ENCODE data around the gene DPP6.
"Not testable (repeated sequence)": the region's sequence is repeated elsewhere in the genome, so short reads cannot be mapped to it uniquely, and the experiment has no call there.

Gene DPP6

DNA sequence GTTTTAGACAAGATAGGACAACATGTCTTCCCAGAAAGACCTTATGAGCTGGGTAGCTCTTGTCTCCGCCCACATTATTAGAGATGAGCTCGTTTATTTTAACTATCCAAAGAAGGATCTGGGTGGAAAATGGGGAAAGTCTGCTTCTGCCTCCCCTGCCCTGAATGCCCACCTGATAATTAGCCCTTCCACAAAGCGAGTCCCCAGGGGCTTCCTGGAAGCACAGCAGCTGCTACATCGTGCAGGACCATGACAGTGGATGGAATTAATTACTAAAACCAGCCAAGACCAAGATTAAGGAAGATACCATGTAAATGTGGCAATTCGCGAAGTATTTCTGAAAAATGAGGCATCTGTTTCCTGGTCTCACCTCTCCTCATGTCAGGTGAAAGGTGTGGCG, 576.4 kb downstream of the DPP6 start:
- FAIRE-seq = no peak

- no peak for FAIRE-seq
Measured at GRCh38 chr7:154631162-154631561, 579.0 kb downstream of the DPP6 start.

DNA sequence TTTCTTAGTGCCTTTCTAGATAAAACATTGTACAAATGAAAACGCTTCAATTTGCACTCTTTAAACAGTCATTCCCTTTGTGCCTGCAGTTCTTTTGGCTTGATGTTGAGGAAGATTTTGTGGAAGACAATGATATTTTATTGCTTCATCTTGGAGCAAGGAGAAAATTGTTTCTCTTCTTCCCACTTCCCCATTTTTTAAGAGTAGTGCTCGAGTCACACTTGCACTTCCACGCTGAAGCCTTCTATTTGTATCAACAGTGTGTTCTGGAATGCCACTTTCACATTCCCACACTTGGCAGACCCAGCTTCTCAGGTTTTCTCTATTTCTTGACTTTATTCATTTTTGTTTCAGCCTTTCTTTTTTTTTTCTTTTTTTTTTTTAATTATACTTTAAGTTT, 581.4 kb downstream of the DPP6 start:
- FAIRE-seq = no peak

DNA sequence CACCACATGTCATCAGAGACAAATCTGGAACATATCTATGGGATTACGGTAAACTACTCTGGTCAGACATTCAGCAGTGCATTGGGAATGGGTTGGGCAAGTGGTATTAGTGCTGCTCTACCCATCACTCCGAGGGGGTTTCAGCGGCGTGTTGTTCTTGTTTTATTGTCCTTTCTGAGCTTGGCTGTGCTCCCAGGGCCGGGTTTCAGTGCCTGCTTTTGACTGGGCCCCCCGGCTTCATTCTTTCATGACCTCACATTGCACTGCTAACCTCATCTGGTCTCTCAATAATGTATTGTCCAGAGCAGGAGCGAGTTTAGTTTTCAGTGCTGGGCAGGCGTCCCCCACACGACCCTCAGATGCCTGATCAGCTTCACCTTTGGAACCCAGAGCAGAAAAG, 586.1 kb downstream of the DPP6 start:
- FAIRE-seq = no peak

DNA sequence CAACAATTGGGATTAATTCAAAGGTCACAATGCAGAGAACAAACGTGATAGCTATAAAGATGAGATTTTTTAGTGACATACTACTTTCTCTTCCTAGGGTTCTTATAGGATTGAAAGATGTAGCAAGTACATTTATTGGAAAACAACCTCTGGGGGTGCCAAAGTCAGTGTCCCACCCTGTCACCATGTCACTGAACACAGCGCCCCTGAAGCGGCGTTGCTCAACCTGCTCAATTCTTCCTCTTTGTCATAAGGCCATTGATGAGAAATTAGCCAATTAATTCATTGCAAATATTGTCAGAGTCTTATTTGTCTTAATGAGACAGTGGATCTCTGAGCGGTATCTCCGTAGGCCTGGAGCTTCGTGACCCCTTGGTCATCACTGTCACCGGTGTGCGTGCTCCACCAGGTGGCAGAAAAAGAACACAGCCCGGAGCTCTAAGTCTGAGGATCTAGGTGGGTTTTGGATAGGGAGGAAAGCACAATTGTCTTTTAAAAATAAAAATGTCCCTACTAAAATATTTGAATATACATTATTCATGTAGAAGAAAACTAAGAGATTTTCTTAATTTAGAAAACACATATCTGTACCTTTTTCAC, 588.2 kb downstream of the DPP6 start:
- FAIRE-seq = no peak

DNA sequence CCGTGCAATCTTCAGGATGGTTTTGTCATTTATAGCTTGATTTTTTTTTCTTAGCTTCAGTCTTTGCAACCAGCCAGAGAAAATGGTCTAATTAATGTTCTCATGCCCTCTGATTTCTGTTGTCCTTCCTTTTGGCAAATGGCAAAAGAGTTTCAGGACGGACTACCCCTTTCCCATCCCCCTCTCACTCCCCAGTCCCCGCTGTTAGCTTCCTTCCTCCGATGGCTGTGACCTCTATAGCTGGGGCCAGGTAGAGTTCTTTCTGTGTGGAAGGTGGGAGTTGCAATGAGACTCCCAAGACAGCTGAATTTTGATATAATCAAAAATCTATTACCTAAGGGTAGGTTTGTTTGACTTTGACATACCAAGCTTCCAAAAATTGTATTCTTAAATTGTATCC, 588.7 kb downstream of the DPP6 start:
- no peak for FAIRE-seq

DNA sequence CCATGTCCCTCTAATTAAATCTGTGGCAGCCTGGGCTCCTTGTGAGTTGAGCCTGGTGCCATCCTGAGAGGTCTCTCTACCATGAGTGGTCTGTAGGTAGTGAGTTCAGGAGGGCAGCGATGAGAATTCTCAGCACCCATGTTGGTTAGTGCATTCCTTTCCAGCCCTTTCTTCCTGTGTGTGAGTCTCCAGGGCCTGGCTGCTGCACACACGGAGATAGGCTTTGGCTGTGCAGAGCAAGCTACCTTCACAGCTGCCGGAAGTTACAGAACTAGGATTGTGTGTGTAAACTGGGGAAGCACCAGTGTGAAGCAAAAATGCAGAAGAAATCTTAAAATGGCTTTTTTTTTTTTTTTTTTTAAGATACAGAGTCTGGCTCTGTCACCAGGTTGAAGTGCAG, 592.2 kb downstream of the DPP6 start:
- no peak for FAIRE-seq

- FAIRE-seq = no peak
Measured at GRCh38 chr7:154646126-154647013, 594.2 kb downstream of the DPP6 start.

GRCh38 chr7:154647625-154648024, 595.4 kb downstream of the DPP6 start:
- no peak for FAIRE-seq

DNA sequence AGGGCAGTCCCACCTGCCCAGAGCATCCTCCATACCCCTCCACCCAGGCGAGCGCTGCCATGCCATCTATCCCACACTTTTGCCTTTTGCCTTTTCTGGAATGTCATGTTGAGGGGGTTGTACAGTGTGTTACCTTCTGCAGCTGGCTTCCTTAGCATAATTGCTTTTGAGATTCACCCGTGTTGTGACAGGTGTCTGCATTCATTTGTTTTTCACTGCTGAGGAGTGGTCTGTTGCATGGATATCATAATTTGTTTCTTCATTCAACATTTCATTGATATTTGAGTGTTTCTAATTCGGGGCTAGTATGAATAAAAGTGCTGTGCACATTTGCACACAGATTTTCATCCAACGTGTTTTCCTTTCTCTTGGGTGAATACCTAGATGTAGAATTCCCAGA, 596.8 kb downstream of the DPP6 start:
- FAIRE-seq = no peak

DNA sequence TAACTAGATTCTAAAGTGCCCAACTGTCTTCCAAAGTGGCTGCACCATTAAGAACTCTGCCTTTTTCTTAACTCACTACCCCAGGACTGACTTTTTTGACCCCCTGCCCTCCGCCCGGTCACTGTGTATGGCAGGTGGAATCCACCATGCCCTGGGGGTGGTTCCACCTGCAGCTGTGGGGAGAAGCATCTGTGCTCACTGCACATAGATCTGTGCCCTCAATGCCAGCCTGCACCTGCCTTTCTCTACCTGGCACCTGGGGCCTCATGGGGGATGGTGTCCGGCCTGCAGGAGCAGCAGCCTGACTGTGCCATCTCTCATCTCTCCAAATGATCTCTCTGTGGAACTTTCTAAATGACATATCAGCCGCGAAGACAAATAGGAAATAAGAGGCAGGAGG, 597.2 kb downstream of the DPP6 start:
- FAIRE-seq = no peak

GRCh38 chr7:154650275-154650674, 598.1 kb downstream of the DPP6 start:
- no peak for FAIRE-seq

DNA sequence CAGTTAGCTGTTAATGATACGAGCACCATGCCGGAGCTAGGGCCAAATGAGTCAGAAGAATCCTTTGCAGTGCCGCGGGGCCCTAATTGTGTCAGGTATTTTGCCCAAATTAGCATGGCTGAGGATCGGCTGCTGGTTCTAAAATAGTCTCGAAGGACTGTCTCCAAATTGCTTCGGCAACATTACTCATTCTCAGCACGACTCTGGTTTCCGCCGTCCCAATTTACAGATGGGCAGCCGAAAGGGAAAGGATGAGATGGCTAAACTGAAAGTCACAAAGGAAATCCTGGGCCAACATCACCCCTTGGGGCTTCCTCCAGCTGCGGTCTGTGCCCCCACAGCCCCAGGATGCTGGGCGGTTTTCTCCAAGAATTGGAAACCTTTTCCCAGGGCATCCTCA, 599.3 kb downstream of the DPP6 start:
- no peak for FAIRE-seq

DNA sequence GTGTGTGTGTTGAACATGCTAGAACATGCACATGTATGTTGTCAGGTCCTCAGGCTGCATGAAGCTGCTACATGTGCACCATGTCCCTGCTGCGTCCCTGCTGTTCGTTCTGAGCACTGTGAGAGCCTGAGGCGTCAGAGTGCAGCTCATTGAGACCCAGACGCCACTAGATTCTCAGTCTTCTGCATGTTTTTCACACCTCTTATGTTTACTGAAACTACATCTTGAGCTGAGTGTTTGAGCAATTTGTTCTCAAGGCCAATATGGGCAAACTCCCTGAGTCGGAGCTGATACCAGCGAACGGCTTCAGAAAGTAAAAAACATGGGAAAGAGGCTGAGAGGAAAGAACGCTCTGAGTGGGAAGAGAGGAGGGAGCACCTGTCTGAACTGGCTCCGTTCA, 600.4 kb downstream of the DPP6 start:
- no peak for FAIRE-seq

DNA sequence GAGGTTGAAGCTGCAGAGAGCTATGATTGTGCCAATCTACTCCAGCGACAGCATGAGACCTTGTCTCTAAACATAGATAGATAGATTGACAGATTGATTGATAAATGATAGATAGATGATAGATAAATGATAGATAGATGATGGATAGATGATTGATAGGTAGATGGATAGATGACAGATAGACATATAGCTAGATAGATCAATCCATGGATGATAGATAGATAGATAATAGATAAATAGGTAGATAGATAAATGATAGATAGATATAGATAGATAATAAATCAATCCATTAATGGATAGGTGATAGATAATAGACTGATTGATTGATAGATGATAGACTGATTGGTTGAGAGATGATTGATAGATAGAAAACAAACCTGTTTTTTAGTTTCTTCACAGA, 601.1 kb downstream of the DPP6 start:
- FAIRE-seq = no peak

GRCh38 chr7:154656618-154657017, 604.4 kb downstream of the DPP6 start:
- FAIRE-seq = no peak

DNA sequence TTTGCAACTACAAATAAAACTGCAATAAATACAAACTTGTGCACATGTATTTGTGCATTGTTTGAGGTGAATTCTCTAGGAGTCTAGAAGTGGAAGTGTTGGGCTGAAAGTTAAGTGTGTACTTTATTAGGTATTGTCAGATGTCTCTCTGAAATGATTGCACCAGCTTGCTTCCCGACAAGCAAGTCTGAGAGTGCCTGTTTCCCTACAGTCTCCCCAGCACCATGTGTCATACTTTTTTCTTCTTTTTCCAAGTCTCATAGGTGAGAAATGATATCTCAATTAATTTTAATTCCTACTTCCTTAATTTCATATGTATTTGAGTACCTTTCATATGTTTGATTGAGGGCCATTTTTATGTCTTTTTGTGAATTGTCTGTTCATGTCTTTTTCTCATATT, 614.6 kb downstream of the DPP6 start:
- no peak for FAIRE-seq

- FAIRE-seq = no peak
Measured at GRCh38 chr7:154672659-154673415, 620.6 kb downstream of the DPP6 start.

DNA sequence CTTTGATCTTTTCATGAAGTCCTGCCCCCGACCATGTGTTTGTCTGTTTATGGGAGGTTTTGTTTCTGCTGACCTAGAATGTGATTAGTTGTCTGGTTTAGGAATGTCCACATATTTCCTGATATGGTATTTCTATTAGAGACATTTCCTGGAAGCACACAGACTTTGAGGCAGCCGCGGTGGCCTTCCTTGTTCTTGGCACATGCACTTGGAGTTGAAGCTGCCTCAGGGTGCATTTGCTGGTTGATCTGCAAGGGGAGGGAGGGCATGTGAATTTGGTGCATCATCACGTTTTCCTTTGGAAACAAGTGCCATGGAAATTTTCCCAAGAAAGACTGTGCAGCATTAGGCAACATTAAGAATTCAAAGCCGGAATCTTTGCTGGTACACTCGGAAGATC, 622.0 kb downstream of the DPP6 start:
- no peak for FAIRE-seq

DNA sequence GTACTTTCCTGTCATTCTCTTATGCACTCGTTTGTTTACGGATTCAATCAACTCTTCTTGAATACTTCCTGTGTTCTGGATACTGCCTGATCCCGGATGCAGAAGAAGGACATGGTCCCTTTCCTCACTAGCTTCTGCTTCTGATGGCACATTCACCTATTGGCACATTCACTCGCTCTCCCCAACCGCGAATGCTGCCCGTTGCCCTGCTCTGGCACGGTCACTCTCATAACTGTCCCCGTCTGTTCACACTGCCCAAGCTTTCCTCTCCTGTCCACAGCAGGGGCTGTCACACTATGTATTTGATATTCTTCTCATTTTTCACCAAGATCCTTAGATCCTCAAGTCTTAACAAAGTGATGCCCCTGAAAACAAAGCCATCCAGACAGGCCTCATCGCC, 623.4 kb downstream of the DPP6 start:
- FAIRE-seq = no peak

GRCh38 chr7:154676033-154676421, 623.8 kb downstream of the DPP6 start:
- not testable (repeated sequence) for FAIRE-seq

DNA sequence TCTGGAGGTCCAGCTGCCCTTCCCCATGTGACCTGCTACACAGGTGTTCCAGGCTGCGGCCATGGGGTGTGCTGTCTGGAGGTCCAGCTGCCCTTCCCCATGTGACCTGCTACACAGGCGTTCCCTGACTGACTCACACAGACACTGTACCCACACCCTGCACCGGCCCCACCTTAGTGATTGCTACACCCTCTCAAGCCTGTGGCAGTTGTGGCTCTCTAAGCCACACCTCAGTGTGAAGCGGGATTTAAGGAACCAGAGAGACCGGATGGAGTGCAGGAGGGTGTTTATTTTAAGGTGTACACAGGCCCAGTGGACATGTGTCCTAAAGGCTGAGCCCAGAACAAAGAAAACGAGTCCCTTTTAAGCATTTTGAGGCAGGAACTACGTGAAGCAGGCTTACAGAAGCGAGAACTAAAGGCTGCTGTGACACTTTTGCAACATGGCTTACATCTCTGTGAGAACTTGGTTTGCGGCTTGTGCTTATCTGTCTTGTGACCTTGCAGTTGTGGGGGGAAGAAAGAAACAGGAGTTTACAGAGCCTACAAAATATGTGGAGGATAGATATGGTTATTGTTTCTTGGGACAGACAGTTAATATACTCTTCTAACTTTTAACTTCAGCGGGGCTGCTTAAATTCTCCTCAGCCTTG, 624.4 kb downstream of the DPP6 start:
- no peak for FAIRE-seq

GRCh38 chr7:154677454-154677853, 625.3 kb downstream of the DPP6 start:
- FAIRE-seq = no peak

Data from G401.6 (cell line).